GM13977 (cell line): ENCODE measurements around the gene ERFE.

Experiments
- DNase-seq: peaks from one replicate; pipeline ENCODE4 v3.0.0; 2012; ENCODE audit warnings: low spot score
- CTCF ChIP-seq: IDR thresholded peaks from 2 replicates; pipeline ENCODE4 v1.5.1; 2012; ENCODE audit warnings: mild to moderate bottlenecking, control low read depth; ENCODE audit not compliant: insufficient read depth; ENCODE audit errors: extremely low read depth, missing control alignments
- in situ Hi-C: fragments of 300-500 bp; cut with MboI; formaldehyde crosslinking; loops from one replicate; pipeline ENCODE4 v1.12.0; 2022; ENCODE audit warnings: low sequenced_read_pairs, low pct_unique_long_range_greater_than_20kb, mixed read lengths, inconsistent platforms; ENCODE audit not compliant: unreplicated experiment

ERFE gene

GRCh38 chr2:238151628-238152235 lies 7.0 kb upstream of the ERFE start:
- in situ Hi-C loops = no loop called here
- DNase-seq = no peak
- no peak for TF ChIP-seq CTCF

DNA sequence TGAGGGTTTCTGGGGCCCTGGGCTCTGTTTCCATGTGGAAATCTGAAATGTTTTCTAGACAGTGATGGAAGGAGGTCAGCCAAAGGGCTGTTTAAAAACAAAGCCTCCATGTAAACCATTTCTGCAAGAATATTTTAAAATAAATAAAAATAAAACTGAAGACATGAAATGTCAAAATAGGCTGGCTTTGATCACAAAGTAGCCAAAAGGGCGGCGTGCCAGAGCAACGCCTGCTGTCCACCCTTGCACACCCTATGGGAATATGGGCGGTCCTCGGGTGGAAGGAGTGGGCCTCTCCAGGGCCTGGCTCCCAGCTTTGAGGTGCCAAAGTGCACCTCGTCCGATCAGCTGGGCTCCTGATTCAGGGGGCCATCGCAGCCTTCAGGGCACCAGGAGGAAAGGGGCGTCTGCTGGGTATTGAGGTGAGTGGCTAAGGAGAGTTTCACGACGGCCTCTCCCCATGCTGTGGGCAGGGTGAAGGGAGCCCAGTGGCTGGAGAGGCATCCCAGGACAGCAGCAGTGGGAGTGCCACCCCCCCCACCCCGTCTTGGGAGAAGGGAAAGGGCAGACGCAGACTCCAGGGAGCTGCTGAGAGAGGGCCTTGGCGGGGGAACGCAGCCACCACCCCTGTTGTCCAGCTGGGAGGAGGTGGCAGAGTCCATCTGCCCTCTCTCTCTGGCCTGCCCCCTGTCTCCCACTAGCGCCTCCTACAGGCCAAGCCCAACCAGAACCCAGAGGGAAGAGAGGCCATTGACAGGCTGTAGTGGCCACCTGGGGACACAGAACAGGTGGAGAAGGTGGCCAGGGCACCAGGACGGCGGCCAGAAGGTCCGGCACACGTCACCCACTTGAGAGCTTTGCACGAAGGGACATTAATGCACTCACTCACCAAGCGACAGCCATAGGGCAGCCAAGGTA lies 5.7 kb upstream of the ERFE start:
- no peak for TF ChIP-seq CTCF
- in situ Hi-C loops = no loop called here
- DNase-seq = no peak

DNA sequence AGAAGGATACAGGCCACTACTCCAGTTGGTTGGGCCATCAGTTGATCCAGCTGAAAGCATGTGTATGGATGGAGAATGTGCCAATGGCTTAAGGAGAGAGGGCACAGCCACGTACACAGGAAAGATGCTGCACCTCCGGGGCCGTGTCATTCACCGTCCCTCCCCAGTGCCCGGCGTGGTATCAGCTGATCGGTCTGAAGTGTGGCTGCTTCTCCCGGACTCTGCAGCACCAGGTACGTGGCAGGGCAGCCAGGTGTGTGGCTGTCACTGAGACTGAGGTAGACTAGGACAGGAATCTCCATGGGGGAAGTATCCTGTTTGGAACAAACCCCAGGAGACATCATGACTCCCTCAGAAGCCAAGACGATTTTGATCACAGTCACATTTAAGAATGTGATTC lies 4.2 kb upstream of the ERFE start:
- in situ Hi-C loops = no loop called here
- TF ChIP-seq CTCF = no peak
- DNase-seq = no peak

DNA sequence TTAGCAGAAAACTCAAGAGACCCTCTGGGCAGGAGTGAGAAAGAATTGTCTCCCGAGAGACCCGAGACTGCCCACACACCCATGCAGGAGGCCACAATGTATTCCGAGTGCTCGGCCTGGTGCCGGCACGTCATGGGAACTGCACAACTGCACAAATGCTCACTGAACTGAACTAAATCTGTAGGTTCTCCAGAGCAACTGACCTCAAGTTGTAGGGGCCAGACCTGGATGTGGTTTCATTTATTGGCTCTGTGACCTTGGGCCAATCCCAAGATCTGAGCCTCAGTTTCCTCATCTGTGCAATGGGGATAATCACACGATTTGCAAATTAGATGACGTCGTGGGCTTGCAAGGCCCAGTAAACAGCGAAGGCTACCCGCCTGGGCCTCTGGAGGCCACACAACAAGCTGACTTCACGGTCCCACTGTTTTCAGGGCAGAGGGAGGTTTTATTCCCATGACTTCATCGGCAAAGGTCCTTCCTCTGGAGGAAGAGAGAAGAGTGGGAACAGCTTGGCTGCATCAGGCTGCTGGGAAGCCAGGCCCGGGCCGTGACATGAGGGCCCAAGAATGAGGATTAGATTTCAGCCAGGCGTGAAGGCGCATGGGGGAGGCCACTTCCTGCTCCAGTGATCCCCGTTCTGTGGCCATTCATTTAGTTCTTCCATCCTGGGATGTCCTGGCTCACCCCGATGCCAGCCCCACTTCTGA lies 3.6 kb upstream of the ERFE start:
- no peak for TF ChIP-seq CTCF
- in situ Hi-C loops = no loop called here
- no peak for DNase-seq

- in situ Hi-C loops = no loop called here
- TF ChIP-seq CTCF = no peak
- no peak for DNase-seq
Measured at GRCh38 chr2:238155761-238156694, 2.7 kb upstream of the ERFE start.
